ENCODE measurements around the gene ACAP2. TPM values are rescaled to one million over a fixed set of nuclear protein-coding genes. Genes with fewer than 3 reads are reported as not detected.
A peak's percentile ranks its signal among the peaks of the same experiment; 100 is the strongest.

ACAP2 gene
- total RNA-seq, 1 donor from 2014 or later, result 59.4 TPM

DNA sequence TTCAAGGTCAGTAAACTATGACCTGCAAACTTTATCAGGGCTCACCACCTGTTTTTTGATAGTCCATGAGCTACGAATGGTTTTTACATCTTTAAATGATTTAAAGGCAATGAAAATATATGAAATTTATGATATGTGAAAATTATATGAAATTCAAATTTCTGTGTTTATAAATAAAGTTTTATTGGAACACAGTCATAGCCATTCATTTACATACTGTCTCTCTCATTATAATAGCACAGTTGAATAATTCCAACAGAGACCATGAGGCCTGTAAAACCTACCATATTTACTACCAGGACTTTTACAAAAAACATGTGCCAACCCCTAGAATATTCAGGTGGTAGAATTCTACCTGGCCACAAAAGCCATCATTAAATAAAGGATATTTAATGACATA, 107.9 kb downstream of the ACAP2 start:
- Histone ChIP-seq H3K9me3 (no peaks in the 10 kb centered on the region), H3K36me3 (peaks cover 0 to 18% of the 10 kb centered on the region in 2 donors), H3K27ac (no peak overlapping the region), H3K4me1 (no peaks in the 10 kb centered on the region), H3K4me3 (no peak overlapping the region), H3K27me3 (no peaks in the 10 kb centered on the region)
- TF ChIP-seq POLR2AphosphoS5 (IDR thresholded peaks at IDR 0.05; ENCODE audit: insufficient read depth in 1 of 2, low read depth in 1 of 2) (no peak), POLR2A (IDR thresholded peaks at IDR 0.05) (no peak)
- TF ChIP-seq, protein P1, sequence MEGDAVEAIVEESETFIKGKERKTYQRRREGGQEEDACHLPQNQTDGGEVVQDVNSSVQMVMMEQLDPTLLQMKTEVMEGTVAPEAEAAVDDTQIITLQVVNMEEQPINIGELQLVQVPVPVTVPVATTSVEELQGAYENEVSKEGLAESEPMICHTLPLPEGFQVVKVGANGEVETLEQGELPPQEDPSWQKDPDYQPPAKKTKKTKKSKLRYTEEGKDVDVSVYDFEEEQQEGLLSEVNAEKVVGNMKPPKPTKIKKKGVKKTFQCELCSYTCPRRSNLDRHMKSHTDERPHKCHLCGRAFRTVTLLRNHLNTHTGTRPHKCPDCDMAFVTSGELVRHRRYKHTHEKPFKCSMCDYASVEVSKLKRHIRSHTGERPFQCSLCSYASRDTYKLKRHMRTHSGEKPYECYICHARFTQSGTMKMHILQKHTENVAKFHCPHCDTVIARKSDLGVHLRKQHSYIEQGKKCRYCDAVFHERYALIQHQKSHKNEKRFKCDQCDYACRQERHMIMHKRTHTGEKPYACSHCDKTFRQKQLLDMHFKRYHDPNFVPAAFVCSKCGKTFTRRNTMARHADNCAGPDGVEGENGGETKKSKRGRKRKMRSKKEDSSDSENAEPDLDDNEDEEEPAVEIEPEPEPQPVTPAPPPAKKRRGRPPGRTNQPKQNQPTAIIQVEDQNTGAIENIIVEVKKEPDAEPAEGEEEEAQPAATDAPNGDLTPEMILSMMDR (IDR thresholded peaks at IDR 0.05), result no peak
- intact Hi-C loops (cut with DNase I), result no loop called here
- DNase-seq (ENCODE audit: extremely low spot score in 2 of 2), result no peak

- TF ChIP-seq POLR2AphosphoS5 (IDR thresholded peaks at IDR 0.05; ENCODE audit: insufficient read depth in 1 of 2, low read depth in 1 of 2), result no peak
- TF ChIP-seq, protein P1 (IDR thresholded peaks at IDR 0.05), result no peak
- TF ChIP-seq POLR2A (IDR thresholded peaks at IDR 0.05), result no peak
- H3K36me3 ChIP-seq, result peaks cover 0 to 20% of the 10 kb centered on the region in 2 donors
- intact Hi-C loops (cut with DNase I), result no loop called here
Measured at GRCh38 chr3:195319060-195319459, 123.8 kb downstream of the ACAP2 start.

GRCh38 chr3:195312714-195313113, 130.1 kb downstream of the ACAP2 start:
- no peak for DNase-seq (ENCODE audit: extremely low spot score in 2 of 2)
- Histone ChIP-seq H3K36me3 (peaks cover 0 to 3% of the 10 kb centered on the region in 2 donors), H3K27me3 (no peaks in the 10 kb centered on the region), H3K4me3 (no peak overlapping the region), H3K4me1 (no peaks in the 10 kb centered on the region), H3K27ac (no peak overlapping the region), H3K9me3 (no peaks in the 10 kb centered on the region)
- no peak for TF ChIP-seq POLR2A (IDR thresholded peaks at IDR 0.05)
- no peak for TF ChIP-seq POLR2AphosphoS5 (IDR thresholded peaks at IDR 0.05; ENCODE audit: insufficient read depth in 1 of 2, low read depth in 1 of 2)
- TF ChIP-seq, protein P1 (IDR thresholded peaks at IDR 0.05), result no peak
- intact Hi-C loops (cut with DNase I), result no loop called here

More at GRCh38 chr3:195319060-195319459, 123.8 kb downstream of the ACAP2 start:
- no peaks in the 10 kb centered on the region for H3K9me3 ChIP-seq
- H3K4me1 ChIP-seq, result no peaks in the 10 kb centered on the region
- no peak overlapping the region for H3K4me3 ChIP-seq
- no peak for DNase-seq (ENCODE audit: extremely low spot score in 2 of 2)
- no peaks in the 10 kb centered on the region for H3K27me3 ChIP-seq
- no peak overlapping the region for H3K27ac ChIP-seq

GRCh38 chr3:195307711-195308110, 135.1 kb downstream of the ACAP2 start:
- H3K36me3 ChIP-seq, result peaks cover 0 to under 1% of the 10 kb centered on the region in 2 donors
- H3K4me1 ChIP-seq, result no peaks in the 10 kb centered on the region
- H3K4me3 ChIP-seq, result no peak overlapping the region
- TF ChIP-seq, protein P1 (IDR thresholded peaks at IDR 0.05), result no peak
- TF ChIP-seq POLR2A (IDR thresholded peaks at IDR 0.05) (no peak), POLR2AphosphoS5 (IDR thresholded peaks at IDR 0.05; ENCODE audit: insufficient read depth in 1 of 2, low read depth in 1 of 2) (no peak)
- no peak for DNase-seq (ENCODE audit: extremely low spot score in 2 of 2)
- H3K9me3 ChIP-seq, result no peaks in the 10 kb centered on the region
- H3K27me3 ChIP-seq, result no peaks in the 10 kb centered on the region
- intact Hi-C loops (cut with DNase I), result no loop called here
- H3K27ac ChIP-seq, result no peak overlapping the region

- TF ChIP-seq, protein P1 (IDR thresholded peaks at IDR 0.05), result no peak
- peak in 1 of 2 donors; percentile 13 for TF ChIP-seq POLR2AphosphoS5 (IDR thresholded peaks at IDR 0.05; ENCODE audit: insufficient read depth in 1 of 2, low read depth in 1 of 2)
- Histone ChIP-seq H3K9me3 (no peaks in the 10 kb centered on the region), H3K4me1 (no peaks in the 10 kb centered on the region), H3K4me3 (no peak overlapping the region), H3K27me3 (no peaks in the 10 kb centered on the region), H3K36me3 (peaks cover 4 to 14% of the 10 kb centered on the region in 2 donors), H3K27ac (no peak overlapping the region)
- DNase-seq (ENCODE audit: extremely low spot score in 2 of 2), result no peak
- intact Hi-C loops (cut with DNase I), result no loop called here
Measured at GRCh38 chr3:195306369-195306768, 136.5 kb downstream of the ACAP2 start.

Data from vagina (tissue), 2 donors.